SIG-M5 (cell line): ENCODE measurements around the gene ELN.
"Not testable (repeated sequence)": the region's sequence is repeated elsewhere in the genome, so short reads cannot be mapped to it uniquely, and the experiment has no call there.

Experiments
- DNase-seq: peaks from one replicate; lab custom pipeline; 2025; lab: John Stamatoyannopoulos, UW

ELN gene

DNA sequence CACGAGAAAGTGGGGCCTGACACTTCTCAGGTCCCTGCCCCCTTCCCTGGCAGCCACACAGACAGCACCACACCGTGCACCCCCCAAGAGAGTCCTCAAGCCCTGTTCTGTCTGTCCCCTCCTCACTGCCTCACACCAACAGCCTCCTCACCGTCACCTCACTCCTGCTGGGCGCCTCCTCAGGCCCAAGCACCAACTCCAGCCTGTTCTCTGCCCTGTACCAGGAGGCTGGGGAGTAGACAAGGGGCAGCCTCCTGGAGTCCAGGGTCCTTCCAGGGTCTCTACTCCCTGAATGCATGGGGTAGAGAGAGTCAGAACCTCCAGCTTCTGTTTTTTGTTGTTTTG, 26.9 kb upstream of the ELN start:
- no peak for DNase-seq

DNA sequence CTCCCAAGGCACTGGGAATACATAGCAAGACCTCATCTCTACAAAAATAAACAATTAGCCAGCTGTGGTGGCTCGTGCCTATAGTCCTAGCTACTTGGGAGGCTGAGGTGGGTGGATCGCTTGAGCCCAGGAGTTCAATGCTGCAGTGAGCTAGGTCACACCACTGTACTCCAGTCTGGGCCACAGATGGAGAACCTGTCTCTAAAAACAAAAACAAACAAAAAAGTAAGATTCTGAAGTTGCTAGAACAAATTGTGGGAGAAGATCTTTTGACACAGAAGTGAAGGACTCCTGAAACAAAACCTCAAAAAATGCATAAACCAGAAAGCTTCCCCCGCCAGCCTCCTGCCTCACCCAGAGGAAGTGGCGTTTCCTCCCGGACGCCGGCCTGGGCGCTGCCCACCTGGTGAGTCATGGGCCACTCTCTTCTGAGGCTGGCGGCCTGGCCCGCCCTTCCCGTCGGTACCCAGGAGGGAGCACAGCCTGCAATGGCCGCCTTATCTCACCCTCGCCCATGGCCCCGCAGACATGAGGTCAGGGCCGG, 25.4 kb upstream of the ELN start:
- DNase-seq: no peak

DNA sequence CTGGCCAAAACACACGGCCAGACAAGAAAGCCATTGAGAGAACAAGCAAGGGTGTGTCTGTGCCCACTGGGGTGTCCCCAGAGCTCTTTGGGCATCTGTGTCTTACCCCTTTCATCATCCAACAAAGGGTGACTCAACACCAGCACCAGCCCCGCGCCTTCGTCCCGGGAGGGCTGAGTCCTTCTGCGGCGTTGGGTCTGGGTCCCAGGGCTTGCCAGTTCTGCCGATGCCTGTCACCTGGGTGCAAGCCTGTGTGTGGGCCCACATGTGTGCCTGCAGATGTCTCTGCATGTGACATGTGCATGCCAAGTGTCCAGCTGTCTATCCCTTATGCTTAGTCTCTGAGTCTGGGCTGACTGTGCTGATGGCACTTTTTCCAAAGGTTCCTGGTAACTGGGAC, 24.4 kb upstream of the ELN start:
- DNase-seq: no peak

DNA sequence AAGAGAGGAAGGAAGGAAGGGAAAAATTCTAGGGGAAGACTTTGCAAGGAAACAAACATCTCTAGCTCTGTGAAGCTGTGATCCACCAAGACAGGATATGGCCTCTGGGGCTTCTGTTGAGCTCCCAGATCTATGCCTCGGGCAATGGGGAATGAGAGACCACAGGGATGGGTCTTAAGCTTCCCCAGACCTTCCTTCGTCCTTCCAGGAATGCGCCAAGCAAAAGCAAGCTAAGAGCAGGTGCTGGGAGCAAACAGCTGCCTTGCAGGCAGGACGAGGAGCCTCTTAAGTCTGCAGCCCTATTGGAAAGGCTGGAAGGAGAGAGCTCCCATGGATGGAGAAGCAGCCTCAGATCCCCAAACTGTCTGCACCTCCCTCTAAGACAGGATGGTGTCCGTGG, 21.9 kb upstream of the ELN start:
- no peak for DNase-seq

DNA sequence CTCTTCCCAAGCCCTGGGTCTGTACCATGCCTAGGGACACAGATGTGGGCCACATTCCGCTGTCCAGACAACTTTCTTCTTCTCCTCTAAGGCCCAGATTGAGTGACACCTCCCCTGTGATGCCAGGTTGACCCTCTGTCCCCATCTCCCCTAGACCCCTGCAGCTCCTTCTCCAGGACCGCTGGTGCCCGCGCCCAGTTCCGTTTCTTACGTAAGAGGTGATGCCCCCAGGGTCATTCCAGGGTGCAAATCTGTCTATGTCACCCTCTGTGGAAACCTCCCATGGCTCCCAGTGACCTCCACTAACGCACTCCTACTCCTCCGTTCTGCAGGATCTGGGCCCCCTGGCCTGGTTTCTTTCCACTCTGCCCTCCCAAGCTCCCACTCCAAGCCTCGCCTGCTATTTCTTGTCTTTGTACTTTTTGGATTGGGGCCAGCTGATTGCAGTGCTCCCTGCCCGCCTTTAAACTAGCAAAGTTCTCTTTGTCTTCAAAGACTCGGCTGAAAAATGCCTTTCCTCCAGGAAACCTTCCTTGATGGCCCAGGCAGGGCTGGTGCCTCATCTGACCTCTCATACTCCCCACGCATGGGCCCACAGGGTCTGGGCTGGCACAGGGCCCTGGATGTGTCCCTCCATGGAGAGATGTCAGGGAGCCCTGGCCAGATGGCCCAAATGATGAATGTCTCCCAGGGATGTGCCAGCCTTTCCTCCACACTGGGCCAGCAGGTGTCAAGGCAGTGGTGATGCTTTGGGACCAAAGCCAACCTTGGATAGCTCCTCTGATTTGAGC, 21.3 kb upstream of the ELN start:
- no peak for DNase-seq

DNA sequence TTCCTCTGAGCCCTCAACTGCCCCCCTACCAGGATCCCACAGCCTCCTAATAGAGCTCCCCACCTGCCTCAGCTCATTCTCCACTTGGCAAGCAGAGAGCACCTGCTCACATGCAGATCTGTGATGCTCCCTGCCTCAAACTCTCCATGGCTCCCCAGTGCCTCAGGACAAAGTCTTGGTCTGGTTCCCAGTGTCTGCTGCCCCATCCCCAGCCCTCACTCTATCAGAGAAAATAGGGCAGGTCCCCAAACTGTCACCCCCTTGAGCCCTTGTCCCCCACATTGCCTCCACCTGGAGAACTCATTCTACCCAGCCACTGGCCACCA, 20.8 kb upstream of the ELN start:
- no peak for DNase-seq

DNA sequence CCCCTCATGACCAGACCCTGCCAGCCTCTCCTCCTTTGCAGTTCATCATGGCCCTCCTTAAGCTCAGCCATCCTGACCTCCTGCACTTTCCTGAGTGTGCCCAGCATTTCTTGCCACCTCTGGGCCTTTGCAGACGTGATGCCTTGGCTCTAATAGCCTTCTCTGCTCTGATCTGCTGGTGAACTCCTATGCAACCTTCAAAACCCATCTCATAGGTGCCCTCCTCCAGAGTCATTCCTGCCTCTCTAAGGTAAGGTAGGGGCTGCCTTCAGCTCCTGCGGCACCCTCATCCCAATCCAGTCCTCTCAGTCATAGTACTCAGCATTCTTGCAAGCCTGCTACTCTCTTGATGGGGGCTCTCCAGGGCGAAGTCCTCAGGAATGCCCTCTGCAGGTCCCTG, 19.3 kb upstream of the ELN start:
- no peak for DNase-seq

DNA sequence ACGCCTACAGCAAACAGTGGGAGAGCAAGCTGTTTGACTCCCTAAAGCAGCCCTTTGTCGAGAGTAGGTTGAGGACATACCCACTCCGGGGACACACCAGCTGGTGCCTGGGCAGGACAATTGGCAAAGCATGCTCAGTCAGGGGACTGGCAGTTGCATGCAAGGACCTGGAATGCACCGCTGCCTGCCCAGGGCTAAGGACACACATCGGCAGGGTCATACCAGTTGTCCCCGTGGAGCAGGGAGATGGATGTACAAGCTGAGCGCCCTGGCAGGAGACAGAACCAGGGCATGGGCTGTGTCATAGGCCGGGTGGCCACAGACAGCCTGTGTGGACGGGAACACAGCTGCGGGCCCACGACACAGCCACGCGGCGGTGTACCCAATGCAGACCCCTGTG, 18.3 kb upstream of the ELN start:
- DNase-seq: no peak

DNA sequence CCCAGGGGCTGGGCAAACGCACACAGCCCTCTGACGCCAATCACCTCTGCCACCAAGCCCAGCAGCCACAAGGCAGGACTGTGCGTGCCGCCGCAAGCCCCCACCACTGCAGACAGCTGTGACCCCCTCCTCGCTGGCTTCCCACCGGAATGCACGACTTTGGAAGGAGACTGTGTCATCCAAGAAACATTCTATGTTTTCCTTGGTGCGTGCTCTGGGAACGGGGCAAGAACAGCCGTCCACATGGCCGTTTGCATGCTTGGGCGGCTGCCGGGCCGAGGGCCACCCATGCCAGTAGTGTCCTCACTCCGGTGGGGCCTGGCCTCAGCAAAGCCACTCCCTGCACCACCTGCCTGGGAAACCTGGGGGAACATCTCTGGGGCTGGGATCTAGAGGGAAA, 17.6 kb upstream of the ELN start:
- DNase-seq: no peak

DNA sequence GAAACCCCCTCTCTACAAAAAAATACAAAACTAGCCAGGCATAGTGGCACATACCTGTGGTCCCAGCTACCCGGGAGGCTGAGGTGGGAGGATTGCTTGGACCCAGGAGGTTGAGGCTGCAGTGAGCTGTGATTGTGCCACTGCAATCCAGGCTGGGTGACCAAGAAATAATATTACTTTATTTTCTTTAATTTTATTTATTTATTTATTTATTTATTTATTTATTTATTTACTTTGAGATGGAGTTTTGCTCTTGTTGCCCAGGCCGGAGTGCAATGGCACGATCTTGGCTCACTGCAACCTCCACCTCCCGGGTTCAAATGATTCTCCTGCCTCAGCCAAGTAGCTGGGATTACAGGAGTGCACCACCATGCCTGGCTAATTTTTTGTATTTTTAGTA, 16.6 kb upstream of the ELN start:
- DNase-seq: not testable (repeated sequence)

DNA sequence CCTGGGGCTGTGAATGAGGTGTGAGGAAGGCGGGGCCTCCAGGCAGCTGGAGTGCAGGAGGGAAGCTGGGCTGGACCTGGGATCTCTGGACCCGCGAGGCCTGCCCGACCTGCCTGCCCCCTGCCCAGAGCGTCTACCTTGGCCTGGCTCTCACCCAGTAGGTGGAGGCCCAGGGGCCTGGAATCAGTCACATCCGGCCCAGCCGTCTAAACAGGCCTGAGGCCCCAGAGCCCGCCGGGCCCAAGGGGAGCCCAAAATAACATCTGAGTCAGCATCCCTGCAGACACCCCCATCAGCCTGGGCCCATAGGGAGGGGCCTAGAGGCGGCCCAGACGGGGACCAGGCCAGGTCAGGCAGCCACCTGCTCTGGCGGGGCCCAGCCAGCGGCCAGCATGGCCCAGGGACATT, 15.1 kb upstream of the ELN start:
- no peak for DNase-seq

DNA sequence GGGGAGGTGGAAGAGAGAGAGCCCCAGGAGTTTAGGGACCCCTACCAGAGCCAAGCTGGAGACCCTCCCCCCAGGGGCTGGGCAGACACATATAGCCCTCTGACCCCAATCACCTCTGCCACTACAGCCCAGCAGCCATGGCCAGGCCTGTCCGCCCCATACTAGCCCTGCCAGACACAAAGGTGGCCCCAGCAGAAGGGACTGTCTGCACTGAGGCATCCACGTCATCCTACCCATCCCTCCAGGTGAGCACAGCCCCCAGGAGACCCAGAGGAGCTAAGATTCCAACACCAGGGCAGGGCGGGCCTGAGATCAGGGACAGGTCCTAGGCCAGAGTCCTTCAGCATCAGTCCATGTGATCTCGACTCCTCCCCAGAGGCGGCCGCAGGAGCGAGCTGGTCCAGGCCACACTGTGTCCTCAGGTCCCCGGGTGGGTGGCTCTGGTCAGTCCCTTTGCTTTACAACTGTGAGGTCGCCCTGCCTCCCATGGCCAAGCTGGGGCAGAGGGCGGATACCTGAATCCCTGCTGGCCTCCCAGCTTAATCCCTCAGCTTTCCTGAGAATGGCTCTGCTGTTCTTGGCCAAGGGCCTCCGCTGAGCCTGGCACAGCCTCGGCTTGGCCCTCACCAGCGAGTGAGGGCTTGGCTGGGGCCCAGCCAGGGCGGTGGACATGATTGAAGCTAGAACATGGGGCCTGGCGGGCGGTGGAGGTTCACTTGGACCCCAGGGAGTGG, 14.3 kb upstream of the ELN start:
- DNase-seq: no peak

DNA sequence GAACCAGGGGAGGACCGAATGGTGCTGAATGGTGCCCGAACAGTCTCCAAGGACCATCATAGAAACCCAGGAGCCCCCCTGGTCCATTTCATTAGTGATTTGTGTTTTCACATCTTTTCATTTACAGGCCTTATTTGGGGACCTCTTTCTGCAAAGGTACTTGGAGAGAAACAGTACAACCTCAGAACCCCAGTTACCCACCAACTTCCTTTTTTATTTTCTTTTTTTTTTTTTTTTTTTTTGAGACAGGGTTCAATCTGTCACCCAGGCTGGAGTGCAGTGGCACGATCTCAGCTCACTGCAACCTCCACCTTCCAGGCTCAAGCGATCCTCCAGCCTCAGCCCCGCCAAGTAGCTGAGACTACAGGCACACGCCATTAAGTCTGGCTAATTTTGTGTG, 13.0 kb upstream of the ELN start:
- no peak for DNase-seq

DNA sequence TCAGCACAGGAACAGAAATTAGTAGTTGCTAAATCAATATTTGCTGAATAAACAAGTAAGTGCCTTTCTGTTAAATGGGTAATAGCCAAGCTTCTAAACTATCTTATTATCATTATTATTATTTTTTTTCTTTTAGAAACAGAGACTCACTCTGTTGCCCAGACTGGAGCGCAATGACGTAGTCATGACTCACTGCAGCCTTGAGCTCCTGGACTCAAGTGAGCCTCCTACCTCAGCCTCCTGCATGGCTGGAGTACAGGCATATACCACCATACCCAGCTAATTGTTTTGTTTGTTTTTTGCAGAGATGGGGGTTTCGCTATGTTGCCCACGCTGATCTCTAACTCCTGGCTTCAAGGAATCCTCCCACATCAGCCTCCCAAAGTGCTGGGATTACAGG, 12.3 kb upstream of the ELN start:
- no peak for DNase-seq

DNA sequence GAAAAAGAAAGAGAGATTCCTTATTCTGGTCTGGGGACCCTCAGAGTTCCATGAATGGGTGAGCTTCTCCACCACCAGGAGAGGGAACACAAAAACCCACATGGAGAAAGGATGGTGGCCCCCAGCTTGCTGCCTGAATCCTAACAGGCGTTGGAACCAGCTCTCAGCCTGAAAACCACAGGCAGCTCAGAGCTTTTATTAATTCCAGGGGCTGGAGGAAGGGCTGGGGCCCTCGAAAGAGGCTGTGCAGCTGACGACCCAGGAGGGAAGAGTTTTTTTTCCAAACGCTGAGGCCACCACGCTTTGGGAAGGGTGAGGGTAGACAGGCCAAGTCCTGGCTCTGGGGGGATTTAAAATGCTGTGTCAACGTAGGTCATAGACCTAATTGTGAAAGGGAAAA, 10.8 kb upstream of the ELN start:
- DNase-seq: no peak

DNA sequence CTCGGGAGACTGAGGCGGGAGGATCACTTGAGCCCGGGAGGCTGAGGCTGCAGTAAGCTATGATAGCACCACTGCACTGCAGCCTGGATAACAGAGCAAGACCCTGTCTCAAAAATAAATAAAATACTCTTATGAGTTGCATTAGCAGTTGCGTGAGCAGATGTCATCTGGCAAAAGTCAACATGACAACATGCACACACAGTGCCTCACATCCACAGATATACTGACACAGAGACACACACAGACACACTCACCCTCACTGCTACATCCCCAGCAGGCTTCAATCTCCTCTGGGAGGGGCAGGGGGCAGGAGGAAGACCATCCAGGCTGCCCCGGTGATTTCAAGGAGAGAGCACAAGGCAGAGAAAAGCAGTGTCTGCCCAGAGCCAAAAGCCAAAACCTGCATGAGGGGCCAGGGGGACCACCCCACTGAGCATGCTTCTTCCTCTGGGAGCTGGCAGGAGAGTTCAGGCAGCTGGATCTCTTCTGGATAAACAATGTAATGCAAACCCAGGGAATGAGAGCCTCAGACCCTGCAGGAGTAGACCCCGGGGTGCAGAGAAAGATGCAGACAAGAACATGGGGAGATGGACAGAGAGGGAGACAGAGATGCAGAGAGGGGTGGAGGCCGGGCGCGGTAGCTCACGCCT, 9.6 kb upstream of the ELN start:
- no peak for DNase-seq

DNA sequence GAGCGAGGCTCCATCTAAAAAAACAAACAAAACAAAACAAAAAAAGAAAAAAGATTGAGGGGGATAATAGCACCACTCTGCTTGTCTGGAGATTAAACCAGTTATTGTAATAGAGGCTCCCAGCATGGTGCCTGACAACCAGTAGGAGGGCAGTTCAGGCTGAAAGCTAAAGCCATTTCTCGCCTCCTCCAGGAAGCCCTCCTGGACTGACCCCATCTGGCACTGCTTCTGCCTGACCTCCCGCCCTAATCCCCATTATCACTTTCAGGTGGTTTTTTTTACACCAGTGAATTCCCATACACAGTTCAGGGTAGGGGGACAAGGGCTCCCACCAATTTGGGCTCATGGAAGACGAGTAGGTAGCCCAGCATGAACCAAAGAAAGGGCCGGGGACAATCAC, 8.8 kb upstream of the ELN start:
- DNase-seq: no peak

DNA sequence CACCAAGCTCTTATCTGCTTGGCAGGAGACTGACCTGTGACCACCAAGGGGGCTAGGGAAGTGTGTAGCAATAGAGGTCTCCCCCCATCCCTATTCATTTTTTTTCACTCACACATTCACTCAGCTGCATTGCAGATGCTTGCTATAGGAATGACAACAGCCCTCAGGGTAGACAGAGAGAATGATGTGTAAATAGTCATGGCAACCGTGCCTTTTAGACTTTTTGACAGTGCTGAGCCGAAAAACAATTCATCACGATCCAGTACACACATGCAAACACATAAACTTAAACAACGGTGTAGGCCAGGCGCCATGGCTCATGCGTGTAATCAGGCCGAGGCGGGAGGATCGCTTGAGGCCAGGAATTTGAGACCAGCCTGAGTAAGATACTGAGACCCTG, 7.6 kb upstream of the ELN start:
- DNase-seq: no peak

DNA sequence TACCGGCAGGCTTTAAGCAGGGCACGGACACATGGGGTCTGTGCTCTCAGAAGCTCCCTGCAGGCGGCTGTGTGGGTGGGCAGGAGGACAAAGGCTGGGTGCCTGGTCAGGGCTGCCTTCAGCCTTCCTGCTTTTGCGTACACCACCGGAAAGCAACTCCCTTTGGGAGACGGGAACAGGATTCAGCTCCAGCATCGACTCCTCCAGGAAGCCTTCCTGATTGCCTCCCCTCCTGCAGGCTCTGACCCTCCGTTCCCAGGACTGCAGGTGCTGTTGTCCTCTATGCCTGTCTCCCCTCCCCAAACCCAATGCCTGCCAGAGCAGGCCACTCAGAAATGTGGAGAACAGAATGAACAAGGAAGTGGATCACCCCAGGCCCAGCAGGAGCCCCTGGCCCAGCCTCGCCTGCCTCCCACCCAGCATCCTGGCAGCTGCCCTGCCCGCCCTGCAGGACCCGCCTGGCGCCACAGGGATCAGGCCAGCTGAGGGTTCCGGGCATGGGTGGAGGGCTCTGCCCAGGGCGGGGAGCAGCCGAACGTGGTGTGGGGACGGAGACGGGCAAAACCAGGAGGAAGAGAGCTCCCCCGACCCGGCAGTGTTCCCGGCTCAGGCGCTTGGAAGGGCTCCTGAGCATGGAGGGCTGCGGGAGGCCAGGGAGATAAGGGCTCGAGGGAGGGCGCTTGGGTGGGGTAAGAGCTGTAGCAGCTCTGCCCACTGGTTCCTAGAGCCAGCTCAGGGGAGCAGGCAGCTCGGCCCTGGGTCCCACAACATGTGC, 6.2 kb upstream of the ELN start:
- no peak for DNase-seq

DNA sequence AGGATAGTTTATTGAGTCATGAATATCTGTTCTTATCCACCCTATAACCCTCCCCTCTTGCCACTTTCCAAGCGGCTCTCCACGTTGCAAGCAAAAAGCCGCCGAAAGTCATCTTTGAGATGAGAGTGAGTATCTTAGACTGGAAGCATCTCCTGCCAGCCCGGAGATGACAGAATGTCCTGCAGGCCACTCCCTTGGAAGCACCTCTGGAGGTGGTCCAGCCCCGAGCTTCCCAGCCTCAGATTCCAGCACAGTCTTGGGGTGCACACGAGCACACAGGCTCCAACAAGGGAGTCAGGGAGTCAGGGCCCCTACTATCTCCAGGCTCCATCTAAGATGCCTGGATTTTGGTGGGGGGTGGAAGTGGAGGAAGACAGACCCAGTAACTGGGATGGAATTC, 5.5 kb upstream of the ELN start:
- DNase-seq: no peak

DNA sequence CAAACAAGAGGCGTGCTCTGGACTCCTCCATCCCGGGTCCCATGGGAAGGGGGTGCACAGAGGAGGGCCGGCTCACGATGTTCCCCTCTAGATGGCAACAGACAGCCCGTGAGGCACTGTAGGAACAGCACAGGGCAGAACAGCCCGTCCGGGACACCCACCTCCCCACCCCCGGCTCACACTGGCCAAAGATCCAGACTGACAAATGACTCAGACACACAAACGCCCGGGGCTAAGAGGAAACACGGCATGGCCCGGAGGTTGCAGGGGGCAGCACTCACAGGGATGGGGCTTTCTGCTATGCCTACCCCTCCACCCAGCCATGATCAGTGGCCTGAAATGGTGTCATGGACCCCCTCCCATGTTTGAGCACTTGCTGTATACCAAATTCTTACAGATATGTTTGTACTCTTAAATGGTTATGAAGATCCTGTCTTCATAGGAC, 4.9 kb upstream of the ELN start:
- DNase-seq: no peak

DNA sequence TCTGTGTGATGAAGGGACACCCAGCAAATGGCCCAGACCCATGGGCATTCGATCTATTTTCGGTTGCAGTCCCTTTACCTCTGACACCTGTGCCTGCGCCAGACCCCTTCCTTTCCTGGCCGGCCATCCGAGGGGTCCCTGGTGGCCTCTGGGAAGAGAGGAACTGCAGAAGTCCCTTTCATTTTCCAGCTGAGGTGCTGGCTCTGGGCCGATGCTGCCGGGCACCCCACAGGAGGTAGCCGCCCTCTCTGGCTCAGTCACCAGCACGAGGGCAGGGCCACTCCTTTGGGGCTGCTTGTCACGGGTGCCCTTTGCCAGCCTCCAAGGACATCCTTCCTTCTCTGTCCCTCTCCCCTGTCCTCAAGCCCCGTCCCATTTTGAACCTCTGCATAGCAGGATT, 4.2 kb upstream of the ELN start:
- no peak for DNase-seq

DNA sequence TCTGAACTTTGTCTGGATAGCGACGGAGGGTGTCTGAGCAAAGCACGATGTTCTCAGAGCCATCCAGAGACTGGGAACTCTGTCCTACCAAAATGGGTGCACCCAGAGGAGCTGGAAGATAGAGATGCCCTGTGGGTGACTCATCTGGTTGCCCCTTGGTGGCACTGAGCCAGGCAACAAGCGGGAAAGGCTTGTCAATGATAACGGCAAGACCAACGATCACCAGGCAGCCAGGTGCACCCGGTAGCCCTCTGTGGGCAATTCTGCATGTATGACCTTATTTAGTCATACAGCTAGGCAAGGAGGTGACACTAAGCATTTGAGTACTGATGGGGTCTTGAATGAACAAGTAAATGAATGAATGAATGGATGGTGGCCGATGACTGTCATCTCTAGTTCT, 2.8 kb upstream of the ELN start:
- DNase-seq: no peak
